RKO (cell line): ENCODE data around the gene PKN3.
"Not testable (repeated sequence)": the region's sequence is repeated elsewhere in the genome, so short reads cannot be mapped to it uniquely, and the experiment has no call there.

Experiments used
- DNase-seq: peaks from one replicate; pipeline ENCODE4 v3.0.0-alpha.2; 2016; ENCODE audit warnings: low spot score

The PKN3 gene

GRCh38 chr9:128693738-128694137, 8.6 kb upstream of the PKN3 start:
- DNase-seq, result not testable (repeated sequence)

DNA sequence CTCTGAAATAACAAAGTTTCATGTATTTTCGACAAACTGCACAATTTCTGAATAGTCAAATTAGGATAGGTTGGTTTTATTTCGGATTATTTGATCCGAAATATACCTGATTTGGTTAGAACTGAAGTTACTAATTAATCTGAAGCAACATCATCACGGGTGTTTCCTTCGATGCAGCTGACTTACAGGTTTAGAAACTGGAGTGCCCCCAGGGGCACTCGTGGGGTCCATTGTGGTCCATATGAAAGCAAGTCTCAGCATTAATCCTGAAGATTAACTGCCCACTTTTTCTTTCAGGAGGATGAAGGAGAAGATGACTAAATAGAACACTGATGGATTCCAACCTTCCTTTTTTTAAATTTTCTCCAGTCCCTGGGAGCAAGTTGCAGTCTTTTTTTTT, 8.0 kb upstream of the PKN3 start:
- DNase-seq, result no peak

- DNase-seq, result peak; percentile 53
Measured at GRCh38 chr9:128696923-128697707, 5.2 kb upstream of the PKN3 start.

DNA sequence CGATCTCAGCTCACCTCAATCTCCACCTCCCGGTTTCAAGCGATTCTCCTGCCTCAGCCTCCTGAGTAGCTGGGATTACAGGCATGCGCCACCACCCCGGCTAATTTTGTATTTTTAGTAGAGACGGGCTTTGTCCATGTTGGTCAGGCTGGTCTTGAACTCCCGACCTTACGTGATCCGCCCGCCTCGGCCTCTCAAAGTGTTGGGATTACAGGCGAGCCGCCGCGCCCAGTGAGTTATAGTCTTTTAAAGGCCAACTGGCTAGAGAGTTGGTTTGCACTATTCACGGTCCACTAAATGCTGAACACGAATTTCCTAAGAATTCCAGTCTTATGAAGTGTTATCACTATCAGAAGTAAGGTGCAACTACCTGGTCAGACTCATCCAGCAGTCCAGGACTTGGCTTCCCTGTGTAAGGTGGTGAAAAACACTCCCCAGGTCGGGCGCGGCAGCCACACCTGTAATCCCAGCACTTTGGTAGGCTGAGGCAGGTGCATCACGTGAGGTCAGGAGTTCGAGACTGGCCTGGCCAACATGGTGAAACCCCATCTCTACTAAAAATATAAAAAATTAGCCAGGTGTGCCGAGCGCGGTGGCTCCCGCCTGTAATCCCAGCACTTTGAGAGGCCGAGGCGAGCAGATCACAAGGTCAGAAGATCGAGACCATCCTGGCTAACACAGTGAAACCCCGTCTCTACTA, 3.1 kb upstream of the PKN3 start:
- DNase-seq, result not testable (repeated sequence)

DNA sequence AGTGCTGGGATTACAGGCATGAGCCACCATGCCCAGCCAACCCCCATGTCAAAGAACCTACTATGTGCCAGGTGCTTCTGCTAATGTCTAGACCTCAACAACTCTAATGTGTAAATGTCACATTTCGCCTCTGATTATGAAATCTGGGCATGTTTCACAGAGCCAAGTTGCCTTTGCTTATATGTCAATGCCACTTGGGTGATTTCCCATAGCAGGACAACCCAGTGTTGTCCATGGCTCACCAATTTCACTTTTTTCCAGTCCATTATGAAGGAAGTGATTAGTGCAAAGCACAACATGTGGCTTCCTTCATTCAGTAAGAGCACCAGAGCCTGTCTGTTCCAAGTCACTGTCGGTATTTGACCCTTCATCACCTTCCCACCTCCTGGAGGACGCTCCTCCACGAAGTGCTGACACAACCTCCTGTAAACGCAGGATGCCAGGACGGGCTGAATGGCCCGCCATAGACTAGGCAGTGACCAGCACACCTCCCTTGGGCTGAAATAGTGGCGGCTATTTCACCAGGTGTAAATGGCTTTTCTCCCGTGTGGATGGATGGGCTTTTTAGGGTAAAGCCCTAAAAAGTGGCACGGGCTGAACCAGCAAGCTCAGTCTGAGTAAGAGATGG, 962 bp upstream of the PKN3 start:
- no peak for DNase-seq

GRCh38 chr9:128702949-128703615, 779 bp downstream of the PKN3 start:
- DNase-seq, result peak; percentile 81

- peak; percentile 76 for DNase-seq
Measured at GRCh38 chr9:128703616-128704355, 1.5 kb downstream of the PKN3 start.

- DNase-seq, result no peak
Measured at GRCh38 chr9:128704356-128704670, 2.0 kb downstream of the PKN3 start.

DNA sequence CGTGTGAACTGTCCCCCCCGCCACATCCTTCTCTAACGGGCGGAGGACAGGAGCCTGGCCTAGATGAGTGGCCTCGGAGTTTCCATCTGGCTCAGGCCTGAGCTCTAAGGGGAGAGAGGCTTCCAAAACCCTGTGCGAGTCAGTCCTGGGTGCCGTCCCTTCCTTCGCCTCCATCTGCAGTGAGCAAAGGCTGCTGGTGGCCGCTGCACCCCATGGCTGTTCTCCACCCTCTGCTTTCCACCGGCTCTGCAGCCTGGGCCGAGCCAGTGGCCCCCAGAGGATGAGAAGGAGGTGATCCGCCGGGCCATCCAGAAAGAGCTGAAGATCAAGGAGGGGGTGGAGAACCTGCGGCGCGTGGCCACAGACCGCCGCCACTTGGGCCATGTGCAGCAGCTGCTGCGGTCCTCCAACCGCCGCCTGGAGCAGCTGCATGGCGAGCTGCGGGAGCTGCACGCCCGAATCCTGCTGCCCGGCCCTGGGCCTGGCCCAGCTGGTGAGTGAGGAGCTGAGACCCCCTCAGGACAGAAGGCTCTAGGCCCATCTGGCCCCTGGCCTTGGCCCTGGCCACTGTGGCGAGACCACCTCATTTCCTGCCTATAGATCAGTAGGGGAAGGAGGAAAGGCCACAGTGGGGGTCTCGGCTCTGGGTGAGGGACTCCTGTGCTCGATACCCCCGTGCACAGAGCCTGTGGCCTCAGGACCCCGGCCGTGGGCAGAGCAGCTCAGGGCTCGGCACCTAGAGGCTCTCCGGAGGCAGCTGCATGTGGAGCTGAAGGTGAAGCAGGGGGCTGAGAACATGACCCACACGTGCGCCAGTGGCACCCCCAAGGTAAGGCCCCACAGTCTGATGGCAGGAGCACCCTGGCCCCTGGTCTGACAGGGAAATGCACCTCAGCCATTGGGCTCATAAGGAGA, 3.0 kb downstream of the PKN3 start:
- DNase-seq, result no peak

DNA sequence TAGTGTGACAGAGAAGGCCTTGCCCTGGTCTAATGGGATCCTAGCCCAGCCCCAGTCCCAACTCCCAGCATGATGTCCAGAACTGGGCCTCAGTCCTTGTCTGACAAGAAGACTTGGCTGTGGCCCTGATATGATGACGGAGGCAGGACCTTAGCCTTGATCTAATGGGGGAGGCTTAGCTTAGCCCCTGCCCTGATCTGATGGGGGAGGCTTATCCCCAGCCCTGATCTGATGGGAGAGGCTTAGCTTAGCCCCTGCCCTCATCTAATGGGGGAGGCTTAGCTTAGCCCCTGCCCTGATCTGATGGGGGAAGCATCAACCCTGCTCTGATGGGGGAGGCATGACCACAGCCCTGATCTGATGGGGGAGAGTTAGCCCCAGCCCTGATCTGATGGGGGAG, 3.7 kb downstream of the PKN3 start:
- DNase-seq, result no peak

GRCh38 chr9:128706671-128707381, 4.5 kb downstream of the PKN3 start:
- no peak for DNase-seq

DNA sequence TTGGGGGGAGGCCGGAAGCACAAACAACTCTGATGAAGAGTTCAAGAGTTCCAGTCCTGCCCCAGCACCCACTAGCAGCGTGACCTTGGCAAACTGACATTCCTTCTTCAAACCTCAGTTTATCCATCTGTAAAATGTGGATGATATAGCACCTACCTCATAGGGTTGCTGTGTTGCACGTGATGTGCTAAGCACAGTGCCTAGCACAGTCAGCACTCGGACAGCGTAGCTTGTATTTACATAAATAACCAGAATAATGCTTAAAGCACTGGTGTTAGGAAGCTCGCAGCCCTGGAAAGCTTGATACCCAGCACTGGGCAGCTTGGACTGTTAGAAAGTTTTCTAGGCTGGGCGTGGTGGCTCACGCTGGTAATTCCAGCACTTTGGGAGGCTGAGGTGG, 5.1 kb downstream of the PKN3 start:
- no peak for DNase-seq

GRCh38 chr9:128712451-128713410, 10.4 kb downstream of the PKN3 start:
- no peak for DNase-seq

GRCh38 chr9:128713411-128713780, 11.1 kb downstream of the PKN3 start:
- no peak for DNase-seq

- no peak for DNase-seq
Measured at GRCh38 chr9:128713941-128714573, 11.8 kb downstream of the PKN3 start.

- DNase-seq, result no peak
Measured at GRCh38 chr9:128714586-128715435, 12.5 kb downstream of the PKN3 start.

GRCh38 chr9:128715436-128715750, 13.1 kb downstream of the PKN3 start:
- no peak for DNase-seq
